Activated naive CD8-positive, alpha-beta T cell treated with anti-CD3 and anti-CD28 coated beads, Interleukin-2, amount 50 U/mL, for 16 hours (primary cell): Measurements from ENCODE around the gene ADAT3.

Experiments used
- DNase-seq: peaks from one replicate; pipeline ENCODE4 v3.0.0-alpha.2; 2020; ENCODE audit warnings: low read depth, low spot score

ADAT3 gene

GRCh38 chr19:1938071-1938470, 32.9 kb downstream of the ADAT3 start:
- DNase-seq: no peak

GRCh38 chr19:1941146-1942077, 36.2 kb downstream of the ADAT3 start, which contains the start of gene CSNK1G2:
TSS of gene CSNK1G2 (plus strand) at chr19:1941172. CDS start at chr19:1969773, 28,601 bp downstream.
- DNase-seq: no peak

DNA sequence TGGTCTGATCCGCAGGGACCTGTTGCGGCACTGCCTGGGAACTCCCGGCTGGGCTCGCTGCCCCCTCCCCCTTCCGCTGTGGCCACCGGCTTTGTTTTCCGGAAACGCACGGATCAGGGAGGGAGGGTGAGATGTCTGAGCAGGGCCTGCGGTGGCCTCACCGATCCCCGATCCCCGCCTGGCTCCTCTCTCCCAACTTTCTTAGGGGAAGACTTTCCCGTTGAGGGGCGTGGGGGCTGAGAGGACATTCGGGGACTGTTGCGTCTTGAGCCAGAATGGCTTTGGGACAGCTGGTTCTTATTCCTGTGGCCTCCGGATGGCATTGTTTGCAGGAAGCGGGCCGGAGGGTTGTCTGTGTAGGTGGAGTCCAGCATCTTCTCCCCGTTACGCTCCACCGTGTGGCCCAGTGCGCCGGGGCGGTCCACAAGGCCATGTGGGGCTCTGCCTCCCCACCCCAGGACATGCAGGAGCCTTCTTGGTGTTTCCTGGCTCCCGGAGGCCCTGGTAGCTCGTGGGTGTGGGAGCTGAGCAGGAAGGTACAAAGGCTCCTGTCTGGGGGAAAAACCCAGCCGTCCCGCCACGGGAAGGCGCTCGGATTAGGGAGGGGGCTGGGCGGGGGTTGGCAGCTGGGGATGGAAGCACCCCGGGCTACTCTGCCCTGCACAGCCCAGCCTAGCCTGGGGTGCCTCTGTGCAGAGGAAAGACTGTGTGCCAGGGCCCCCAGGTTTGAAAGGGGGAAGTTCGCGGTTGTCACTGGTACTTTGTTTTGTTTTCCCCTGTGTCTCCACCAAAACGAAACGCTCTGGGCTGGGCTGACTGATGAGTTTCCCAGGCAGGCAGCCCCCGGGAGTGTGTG, 37.1 kb downstream of the ADAT3 start:
- DNase-seq: peak; percentile 26

- no peak for DNase-seq
These were observed 37.8 kb downstream of the ADAT3 start for GRCh38 chr19:1942934-1943555.

DNA sequence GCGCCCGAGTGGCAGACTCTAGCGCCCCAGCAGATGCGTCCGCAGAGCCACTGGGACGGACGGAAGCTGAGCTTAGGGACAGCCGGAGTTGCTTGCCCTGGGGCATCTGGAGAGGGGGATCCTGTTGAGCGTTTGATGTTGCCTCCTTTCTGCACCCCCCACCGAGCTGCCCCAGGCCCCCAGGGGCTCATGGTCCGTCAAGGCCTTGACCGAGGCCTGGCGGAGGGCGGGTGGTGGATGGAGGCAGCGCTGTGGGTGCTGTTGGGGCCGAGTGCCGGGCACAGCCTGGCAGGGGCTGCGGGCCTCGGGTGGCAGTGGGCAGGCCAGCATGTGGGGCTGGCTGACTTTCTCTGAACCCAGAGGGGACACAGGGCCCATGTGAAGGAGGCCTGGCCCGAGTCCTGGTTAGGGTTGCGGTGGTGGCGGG, 38.5 kb downstream of the ADAT3 start:
- no peak for DNase-seq

DNA sequence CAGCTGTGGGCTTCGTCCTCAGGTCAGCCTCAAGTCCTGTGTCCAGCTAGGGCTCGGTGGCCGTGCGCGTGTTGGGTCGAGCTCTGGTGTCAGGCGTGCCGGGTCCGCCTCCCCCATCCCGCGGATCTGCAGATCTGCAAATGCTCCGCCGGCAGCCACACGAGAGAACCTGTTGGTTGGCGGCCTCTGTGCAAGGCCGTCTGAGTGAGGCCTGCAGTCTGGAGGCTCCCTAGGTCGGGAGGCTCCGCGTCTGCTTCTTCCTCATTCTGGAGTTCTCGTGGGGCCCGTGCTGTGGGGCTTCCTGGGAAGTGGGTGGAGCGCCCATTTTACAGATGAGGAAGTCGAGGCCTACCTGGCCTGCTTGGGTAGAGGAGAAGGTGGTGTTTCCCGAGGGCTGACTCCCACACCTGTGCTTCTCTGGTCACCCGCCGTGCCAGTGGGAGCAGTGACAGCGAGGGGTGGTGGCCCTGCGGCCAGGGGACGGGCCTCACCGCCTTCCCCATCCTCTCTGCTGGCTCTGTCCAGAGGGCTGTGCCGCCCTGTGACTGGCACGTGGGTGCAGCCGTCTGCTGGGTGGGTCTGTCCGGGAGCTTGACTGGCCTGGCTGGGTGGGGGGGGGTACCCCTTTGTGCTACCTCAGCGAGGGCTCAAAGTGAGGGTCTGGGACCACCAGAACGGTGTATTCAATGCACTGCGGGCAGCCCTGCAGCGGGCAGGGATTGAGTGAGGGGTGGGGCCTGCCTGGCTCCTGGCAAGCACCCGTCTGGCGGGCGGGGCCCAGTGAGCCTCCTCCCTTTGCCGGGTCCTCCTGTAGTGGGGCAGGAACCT, 39.1 kb downstream of the ADAT3 start:
- DNase-seq: no peak

DNA sequence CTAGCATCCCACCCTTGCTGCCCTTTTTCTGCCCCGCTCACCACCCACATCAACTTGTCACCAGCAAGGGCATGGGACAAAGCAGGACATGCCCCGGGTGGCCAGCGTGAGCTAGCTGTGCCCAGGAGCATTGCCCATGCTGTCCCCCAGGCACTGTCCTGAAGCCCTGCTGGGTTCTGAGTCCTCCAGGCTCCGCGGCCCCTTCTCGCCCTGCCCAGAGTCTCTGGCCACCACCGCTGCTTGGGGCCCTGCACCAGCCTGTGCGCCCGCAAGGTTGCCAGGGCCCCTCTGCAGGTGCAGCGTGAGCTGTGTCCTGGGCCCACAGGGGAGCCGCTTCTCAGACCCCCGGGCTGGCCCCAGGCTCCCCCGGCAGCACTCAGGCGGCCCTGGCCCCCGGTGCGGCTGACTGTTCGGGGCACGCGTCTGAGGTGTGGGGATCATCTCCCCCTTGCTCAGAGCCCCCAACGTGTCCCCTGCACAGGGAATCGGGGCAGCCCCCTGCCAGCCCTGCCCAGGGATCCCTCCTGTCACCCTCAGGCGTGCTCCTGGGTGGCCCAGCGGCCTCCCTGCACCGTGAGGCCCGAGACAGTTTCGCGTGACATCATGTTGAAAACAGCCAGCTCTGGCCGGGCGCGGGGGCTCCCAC, 39.8 kb downstream of the ADAT3 start:
- no peak for DNase-seq

DNA sequence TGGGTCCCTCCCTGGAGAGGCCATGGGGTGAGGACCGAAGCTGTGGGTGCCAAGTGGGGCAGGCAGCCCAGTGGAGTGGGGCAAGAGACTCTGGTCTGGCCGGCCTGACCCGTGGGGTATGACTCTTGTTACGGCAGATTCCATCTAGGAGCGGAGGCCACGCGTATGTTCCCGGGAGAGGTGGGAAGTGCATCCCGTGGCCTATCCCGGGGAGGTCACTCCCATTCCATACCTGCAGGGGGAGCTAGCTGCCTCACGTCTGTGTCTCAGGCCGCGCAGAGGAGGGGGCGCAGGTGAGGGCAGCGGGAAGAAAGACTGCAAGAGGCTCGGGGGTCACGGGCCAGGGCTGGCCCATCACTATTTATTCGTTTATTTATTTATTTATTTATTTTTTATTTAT, 40.7 kb downstream of the ADAT3 start:
- no peak for DNase-seq

- DNase-seq: no peak
These were observed 42.5 kb downstream of the ADAT3 start for GRCh38 chr19:1947651-1948209.

DNA sequence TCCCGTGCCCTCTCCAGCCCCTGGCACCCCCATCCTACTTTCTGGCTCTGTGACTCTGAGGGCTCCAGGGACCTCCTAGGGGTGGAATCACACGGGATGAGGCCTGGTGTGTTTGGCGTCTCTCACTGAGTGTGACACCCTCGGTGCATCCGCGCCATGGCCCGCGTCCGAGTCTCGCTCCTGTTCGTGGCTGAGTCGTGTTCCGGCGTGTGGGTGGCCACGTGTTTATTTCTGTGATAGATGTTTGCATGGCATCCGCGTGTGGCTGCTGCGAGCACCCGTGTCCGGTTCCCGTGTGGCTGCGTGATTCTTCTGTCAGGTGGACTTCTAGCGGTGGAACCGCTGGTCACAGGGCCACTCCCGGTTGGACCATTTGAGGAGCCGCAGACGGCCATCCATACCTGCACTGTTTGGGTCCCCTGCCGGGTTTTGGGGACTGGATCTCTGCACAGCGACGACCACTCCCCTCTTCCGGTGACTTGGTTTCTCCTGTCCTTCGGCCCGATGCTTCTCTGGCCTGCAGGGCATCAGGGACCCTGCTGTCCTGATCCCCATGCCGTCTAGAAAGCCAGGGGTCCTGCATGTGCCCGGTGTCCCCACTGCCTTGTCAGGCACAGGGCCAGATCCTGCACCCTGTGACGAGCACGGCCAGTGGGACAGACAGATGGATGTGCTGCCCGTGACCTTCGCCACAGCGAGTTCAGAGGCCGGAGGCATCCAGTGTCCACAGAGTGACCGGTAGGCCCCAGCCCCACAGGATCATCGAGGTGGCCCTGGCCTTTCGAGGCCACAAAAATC, 44.3 kb downstream of the ADAT3 start:
- DNase-seq: no peak

GRCh38 chr19:1950640-1951039, 45.4 kb downstream of the ADAT3 start:
- no peak for DNase-seq

- no peak for DNase-seq
These were observed 47.4 kb downstream of the ADAT3 start for GRCh38 chr19:1952635-1953034.

DNA sequence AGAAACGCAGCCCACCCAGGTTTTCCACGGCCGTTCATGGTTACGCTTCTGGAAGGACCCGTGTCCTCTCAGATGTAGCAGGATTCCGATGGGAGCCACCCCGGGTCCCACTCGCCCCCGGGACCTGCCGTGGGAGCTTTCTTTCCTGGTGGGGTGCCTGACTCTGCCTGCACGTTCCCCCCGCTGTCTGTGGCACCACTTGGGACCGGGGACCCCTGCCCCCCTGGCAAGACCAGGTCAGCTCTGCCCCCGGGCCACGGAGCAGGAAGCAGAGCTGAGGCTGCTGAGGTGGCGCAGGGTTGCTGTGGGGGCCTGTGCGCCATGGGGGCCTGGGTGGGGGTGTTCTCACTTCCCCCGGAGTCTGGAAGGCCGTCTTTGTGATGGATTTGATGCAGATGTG, 47.8 kb downstream of the ADAT3 start:
- no peak for DNase-seq

DNA sequence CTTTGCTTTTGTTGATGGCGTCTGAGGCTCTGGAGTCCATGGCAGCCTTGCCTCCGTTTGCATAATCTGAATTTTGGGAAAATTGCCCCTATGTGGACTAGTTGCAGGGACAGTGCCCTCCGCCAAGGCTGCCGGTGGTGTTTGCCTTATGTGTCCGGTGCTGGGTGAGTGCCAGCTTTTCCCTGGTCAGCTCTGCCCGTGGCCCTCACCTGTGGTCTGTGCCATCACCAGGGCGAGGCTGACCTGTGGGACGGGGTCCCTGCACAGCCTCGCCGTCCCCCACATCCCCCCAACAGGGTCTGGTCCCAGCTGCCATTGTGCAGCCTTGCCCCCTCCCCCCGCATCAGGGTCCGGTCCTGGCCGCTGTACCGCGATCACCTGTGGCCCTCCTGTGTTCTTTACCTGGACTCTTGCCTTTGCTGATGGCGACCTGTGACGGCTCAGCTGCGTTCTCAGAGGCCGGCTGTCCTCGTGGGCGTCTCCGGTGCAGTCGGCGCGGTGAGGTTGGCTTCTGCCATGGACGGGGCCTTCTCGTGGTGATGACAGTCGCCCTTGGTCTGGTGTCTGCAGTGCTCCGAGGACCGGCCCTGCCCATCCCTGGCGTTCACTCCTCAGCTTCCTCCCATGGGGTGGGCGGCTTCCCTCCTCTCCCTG, 48.4 kb downstream of the ADAT3 start:
- DNase-seq: no peak

DNA sequence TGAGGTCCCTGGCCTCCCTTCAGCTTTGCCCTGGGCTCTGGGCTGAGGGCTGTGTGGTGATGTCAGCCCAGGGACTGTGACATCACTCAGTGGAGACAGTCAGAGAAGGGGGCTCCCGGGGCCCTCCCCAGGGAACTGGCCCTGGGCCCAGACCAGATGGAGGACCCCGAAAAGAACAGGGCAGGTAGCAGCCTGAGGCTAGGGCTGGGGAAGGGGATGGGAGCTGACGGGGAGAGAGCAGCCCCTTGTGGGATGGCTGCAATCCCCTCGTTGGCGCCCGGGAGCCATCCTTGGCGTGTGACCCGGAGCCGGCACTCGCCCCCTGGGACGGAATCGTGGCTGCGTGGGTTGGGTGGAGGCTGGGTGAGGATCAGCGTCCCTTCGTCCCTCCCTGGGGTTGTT, 49.3 kb downstream of the ADAT3 start:
- no peak for DNase-seq

- no peak for DNase-seq
These were observed 50.2 kb downstream of the ADAT3 start for GRCh38 chr19:1955171-1956121.

DNA sequence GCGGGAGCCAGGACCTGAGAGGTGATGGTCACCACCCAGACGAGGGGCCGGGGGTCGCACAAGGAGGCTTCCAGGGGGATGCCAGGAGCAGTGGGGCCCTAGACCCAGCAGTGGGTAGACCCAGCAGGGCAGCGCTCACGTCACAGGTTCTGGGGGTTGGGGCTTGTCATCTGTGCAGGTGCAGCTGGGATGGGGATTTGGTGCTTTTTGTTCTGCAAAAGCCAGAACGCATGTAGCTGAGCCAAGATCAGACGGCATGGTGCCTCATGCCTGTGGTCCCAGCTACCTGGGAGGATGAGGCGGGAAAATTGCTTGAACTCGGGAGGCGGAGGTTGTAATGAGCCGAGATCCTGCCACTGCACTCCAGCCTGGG, 50.9 kb downstream of the ADAT3 start:
- no peak for DNase-seq
